HCT116 (cell line): ENCODE measurements around the gene NAA15.

Experiments used
- JUND ChIP-seq: IDR thresholded peaks from 2 replicates; pipeline ENCODE4 v1.6.1; 2012
- POLR2A ChIP-seq: IDR thresholded peaks from 2 replicates; pipeline ENCODE4 v1.7.0; 2011; ENCODE audit warnings: borderline replicate concordance; ENCODE audit not compliant: insufficient read depth, insufficient read length; ENCODE audit errors: extremely low read depth
- POLR2AphosphoS5 ChIP-seq: IDR thresholded peaks from 2 replicates; pipeline ENCODE4 v1.6.1; 2011; ENCODE audit warnings: mild to moderate bottlenecking, low read depth, low read length, moderate library complexity
- TF ChIP-seq, protein P1 (sequence below), 3 experiments: fragments of 200-600 bp in 1 of 3; sonication (generic) in 1 of 3; IDR thresholded peaks in 2 of 3; conservative IDR thresholded peaks in 1 of 3; 2 replicates each; pipeline ENCODE4 v1.5.1; 2012 to 2017; ENCODE audit warnings: low read depth in 2 of 3, low read length in 2 of 3, antibody characterized with exemption in 1 of 3, borderline replicate concordance in 1 of 3, control low read depth in 1 of 3, mild to moderate bottlenecking in 1 of 3, mixed read lengths in 1 of 3, mixed run types in 1 of 3, moderate library complexity in 1 of 3; ENCODE audit not compliant: insufficient read depth in 1 of 3
- TF ChIP-seq, protein P2 (sequence below): IDR thresholded peaks from 2 replicates; pipeline ENCODE4 v1.6.1; 2011; ENCODE audit warnings: mild to moderate bottlenecking, low read length, moderate library complexity; ENCODE audit not compliant: insufficient replicate concordance; ENCODE audit errors: extremely low read depth

GRCh38 chr4:139312552-139313332, 11.4 kb downstream of the NAA15 start:
- TF ChIP-seq JUND, result no peak
- TF ChIP-seq, protein P1, sequence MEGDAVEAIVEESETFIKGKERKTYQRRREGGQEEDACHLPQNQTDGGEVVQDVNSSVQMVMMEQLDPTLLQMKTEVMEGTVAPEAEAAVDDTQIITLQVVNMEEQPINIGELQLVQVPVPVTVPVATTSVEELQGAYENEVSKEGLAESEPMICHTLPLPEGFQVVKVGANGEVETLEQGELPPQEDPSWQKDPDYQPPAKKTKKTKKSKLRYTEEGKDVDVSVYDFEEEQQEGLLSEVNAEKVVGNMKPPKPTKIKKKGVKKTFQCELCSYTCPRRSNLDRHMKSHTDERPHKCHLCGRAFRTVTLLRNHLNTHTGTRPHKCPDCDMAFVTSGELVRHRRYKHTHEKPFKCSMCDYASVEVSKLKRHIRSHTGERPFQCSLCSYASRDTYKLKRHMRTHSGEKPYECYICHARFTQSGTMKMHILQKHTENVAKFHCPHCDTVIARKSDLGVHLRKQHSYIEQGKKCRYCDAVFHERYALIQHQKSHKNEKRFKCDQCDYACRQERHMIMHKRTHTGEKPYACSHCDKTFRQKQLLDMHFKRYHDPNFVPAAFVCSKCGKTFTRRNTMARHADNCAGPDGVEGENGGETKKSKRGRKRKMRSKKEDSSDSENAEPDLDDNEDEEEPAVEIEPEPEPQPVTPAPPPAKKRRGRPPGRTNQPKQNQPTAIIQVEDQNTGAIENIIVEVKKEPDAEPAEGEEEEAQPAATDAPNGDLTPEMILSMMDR (IDR thresholded peaks at IDR 0.05 in 2 of 3, conservative IDR thresholded peaks at IDR 0.05 in 1 of 3; ENCODE audit: borderline replicate concordance in 1 of 3, insufficient read depth in 1 of 3, low read depth in 2 of 3, low read length in 2 of 3), result no peak
- no peak for TF ChIP-seq POLR2A
- TF ChIP-seq, protein P2, sequence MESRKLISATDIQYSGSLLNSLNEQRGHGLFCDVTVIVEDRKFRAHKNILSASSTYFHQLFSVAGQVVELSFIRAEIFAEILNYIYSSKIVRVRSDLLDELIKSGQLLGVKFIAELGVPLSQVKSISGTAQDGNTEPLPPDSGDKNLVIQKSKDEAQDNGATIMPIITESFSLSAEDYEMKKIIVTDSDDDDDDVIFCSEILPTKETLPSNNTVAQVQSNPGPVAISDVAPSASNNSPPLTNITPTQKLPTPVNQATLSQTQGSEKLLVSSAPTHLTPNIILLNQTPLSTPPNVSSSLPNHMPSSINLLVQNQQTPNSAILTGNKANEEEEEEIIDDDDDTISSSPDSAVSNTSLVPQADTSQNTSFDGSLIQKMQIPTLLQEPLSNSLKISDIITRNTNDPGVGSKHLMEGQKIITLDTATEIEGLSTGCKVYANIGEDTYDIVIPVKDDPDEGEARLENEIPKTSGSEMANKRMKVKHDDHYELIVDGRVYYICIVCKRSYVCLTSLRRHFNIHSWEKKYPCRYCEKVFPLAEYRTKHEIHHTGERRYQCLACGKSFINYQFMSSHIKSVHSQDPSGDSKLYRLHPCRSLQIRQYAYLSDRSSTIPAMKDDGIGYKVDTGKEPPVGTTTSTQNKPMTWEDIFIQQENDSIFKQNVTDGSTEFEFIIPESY, result no peak
- TF ChIP-seq POLR2AphosphoS5, result no peak
